H54 (cell line): Measurements from ENCODE around the gene MYH10.

Experiments used
- DNase-seq: peaks from one replicate; pipeline ENCODE4 v3.0.0; 2011; ENCODE audit warnings: low spot score, mixed read lengths; ENCODE audit not compliant: insufficient read length
- FAIRE-seq: peaks from 3 replicates; lab custom pipeline; 2011; peaks lifted over from hg19 to GRCh38; lab: Jason Lieb, UNC
- POLR2A ChIP-seq: IDR thresholded peaks from 2 replicates; pipeline ENCODE4 v1.6.1; 2011; ENCODE audit warnings: low read depth, mild to moderate bottlenecking, low read length

Gene MYH10

DNA sequence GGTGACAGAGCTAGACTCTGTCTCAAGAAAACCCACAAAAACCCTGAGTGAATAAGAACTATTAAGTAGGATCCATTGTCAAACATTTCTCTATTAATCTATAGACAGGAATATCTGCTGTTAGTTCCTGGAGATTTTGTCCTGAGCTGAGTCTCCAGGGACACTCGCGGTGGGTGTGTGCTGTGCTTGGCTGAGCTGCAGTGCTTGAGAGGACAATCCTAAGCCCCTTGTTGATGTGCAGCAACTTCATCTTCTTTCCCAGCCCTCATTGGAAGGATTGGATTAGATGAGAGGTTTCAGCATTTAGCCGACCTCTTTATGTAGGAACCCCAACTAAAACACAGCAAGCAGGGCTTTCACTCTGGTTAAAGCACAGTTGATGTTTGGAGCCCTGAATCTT is 161.5 kb downstream of the MYH10 start:
- no peak for TF ChIP-seq POLR2A
- DNase-seq (no peak), FAIRE-seq (no peak)

DNA sequence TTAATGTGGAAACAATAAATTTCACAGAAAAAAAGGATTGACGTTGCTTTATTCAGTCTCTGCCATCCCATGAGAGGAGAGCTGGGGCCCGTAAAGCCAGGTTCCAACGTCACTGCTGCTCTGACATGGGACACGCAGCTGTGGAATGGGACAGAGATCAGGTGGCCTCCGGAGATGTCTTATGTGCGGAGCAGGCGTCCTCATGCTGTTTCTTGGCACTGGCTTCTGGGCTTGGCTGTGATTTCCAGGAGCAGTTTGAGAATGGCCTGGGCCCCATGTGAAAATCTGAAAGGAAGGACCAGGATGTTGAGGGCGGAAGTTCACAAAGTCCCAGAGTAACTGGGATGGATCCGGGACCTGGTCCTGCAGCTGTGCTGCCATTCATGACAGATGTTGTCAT is 162.4 kb downstream of the MYH10 start:
- FAIRE-seq (no peak), DNase-seq (no peak)
- TF ChIP-seq POLR2A: no peak

DNA sequence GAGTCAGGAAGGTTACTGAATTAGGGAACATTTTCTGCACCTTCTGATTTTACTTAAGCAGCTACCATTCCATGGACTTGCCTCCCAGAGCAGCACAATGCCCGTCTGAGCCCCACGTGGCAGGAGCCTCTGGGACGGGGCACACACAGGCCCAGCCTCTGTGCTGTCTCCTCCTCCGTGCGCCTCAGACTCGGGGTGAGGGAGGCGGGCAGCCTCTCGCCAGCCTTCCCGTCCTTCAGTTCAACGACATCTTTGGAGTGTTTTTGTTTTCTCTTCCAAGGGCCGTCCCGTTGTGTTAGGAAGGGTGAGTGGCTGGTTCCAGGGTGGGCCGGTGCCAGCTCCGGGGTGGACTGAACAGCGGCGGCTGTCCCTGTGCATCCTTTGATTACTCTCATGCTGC is 163.0 kb downstream of the MYH10 start:
- FAIRE-seq: no peak

DNA sequence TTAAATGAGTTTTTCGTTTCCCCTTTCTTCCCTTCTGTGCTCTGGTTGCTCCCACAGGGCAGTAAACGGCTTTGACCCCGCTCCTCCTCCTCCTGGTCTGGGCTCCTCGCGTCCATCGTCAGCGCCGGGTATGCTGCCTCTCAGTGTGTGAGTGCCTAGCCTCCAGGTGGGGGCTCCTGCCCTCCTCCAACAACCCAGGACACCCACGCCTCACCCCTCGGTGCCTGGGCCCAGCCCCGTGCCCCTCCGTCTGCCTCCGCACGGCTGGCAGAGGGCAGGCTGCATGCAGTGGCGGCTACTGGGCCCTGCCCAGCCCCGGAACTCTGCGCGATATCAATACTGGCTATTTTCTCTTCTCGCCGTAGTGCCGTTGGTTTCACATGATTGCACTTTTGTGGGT is 163.7 kb downstream of the MYH10 start:
- no peak for FAIRE-seq
- no peak for TF ChIP-seq POLR2A
- DNase-seq: no peak

More for the DNA sequence above, 163.0 kb downstream of the MYH10 start:
- no peak for TF ChIP-seq POLR2A
- DNase-seq: no peak

DNA sequence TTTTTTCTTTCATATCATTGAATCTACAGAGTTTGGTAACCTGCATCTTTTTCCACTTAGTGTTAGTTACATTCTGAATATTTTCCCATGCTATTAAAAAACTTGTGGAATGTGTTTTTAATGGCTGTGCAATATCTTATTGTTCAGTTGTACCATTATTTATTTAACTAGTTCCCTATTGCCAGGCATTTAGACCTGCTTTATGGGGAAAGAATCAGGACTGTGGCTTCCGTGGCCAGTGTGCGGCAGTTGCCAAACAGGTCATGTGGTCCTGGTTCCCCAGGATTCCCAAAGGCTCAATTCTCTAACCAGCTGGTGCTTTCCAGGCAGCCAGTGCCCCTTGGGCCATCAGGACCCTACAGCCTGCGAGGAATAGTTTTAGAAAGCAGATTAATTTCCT is 164.1 kb downstream of the MYH10 start:
- TF ChIP-seq POLR2A: no peak
- DNase-seq: no peak
- no peak for FAIRE-seq

DNA sequence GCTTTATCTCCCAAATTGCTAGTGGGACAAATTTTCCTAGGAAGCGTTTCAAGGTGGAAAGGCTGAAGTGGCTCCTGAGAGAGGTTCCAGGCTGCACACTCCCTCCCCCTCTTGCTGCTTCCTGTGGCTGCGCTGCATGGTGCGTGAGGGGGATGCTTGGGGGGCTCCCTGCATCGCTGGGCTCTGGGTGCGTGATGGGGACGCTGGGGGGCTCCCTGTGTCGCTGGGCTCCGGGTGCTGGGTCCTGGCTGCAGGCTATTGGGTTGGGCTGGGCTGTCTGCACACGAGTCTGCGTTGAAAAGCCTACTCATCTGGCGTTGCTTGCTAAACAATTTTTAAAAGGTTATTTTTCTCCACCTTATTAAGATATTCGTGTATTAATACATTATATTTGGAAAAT is 164.8 kb downstream of the MYH10 start:
- DNase-seq (no peak), FAIRE-seq (no peak)
- no peak for TF ChIP-seq POLR2A

DNA sequence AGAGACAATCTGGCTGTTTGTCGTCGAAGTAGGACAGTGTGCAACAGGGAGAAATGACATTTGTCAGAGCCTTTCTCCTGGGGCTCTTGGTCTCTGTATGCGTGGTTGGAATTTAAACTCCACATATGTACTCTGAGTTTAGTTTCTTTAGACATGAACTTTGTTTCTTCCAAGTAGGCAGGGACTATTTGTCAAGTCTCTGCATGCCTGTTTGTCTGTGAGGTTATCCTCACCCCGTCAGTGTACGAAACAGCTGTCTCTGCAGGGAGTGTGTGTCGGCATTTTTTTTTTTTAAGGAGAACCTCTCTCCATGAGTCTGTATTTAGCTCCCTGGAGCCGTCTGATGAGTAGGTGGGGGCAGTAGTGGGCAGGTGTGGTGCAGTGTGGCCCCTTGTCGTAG is 165.2 kb downstream of the MYH10 start:
- FAIRE-seq (no peak), DNase-seq (no peak)
- TF ChIP-seq POLR2A: no peak

DNA sequence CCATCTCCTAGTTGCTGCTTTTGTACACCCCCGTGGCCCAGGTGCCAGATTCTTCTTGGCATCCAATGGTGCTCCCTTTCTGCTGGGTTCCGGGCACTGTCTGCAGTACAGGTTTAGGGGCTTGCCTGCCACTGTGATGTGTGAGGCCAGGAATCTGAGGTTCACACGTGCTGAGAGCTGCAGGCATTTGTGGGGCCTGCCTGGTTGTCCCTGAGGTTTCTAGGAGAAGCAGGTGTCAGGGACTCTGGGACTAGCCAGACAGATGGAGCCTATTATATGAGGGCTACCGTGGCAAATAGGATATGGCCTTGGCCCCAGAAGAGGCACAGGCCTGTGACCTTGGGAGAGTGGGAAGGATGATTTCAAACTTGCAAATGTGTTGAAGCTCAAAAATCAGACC is 165.6 kb downstream of the MYH10 start:
- FAIRE-seq: no peak

DNA sequence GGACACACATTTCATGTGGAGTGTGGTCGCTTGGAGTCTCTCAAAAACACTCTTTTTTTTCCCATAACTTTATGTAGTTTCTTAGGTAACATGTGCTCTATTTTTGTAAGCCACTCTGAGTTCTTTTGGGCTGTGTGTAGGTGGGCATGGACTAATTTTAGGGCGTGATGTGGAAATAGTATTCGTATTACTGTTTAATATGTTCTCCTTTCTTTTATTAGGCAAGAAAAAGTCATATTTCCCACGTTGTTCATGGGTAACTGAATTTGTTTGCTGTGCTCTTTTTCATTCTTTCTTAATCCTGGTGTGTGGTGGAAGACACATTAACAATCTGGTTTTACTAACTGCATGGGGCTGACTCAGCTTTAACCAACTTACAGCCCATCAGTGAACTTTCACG is 167.4 kb downstream of the MYH10 start:
- FAIRE-seq (no peak), DNase-seq (no peak)
- TF ChIP-seq POLR2A: no peak

More for the DNA sequence above, 165.6 kb downstream of the MYH10 start:
- DNase-seq: no peak
- no peak for TF ChIP-seq POLR2A

DNA sequence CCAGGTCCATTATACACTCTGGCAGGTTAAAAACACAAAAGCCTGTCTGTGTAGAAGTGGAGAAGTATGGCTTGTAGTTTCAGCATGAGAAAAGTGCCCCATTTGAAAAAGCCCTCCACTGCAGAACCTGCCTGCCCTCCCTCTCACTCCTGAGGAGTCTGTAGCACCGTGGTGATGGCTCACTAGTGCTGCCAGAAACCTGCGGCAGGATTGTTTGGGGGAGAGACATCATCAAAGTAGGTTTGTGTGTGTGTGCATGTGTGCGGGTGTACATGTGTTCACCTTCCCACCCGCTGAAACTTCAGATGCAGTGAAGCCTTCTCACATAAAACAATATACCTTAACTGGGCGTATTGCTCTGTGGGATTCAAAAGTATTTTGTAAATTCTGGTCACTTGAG is 168.0 kb downstream of the MYH10 start:
- no peak for DNase-seq
- TF ChIP-seq POLR2A: no peak
- no peak for FAIRE-seq

DNA sequence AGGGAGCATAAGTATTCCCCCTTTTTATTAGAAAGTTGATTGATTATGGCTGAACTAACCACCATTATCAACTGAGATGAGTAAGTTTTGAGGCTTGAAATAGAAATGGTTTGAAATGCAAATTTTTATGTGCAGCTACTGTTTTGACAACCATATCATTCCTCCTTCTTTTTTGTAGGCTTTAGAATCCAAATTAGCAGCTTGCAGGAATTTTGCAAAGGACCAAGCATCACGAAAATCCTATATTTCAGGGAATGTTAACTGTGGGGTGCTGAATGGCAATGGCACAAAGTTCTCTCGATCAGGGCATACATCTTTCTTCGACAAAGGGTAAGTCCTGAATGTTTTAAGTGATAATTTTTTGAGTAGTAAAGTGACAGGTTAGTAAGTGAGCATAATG is 170.7 kb downstream of the MYH10 start:
- DNase-seq (no peak), FAIRE-seq (no peak)
- no peak for TF ChIP-seq POLR2A

DNA sequence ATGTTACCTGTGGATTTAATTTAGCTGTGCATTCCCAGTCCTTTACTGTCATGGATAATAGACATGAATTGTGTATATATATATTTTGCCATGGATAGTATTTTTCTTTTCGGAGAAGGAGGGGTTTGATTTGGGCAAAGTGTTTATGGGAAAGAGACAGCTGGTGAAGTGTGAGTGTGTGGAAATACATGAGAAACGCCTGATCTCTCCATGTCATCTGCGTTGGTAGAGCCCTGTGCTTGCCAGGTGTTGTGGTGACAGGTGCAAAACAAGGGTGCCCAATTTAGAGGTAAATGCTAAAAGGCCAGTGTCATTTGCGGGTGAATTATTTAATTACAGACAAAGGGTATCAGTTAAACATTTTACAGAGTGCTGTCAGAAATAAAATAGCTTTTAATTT is 171.4 kb downstream of the MYH10 start:
- DNase-seq (no peak), FAIRE-seq (no peak)
- TF ChIP-seq POLR2A: no peak

DNA sequence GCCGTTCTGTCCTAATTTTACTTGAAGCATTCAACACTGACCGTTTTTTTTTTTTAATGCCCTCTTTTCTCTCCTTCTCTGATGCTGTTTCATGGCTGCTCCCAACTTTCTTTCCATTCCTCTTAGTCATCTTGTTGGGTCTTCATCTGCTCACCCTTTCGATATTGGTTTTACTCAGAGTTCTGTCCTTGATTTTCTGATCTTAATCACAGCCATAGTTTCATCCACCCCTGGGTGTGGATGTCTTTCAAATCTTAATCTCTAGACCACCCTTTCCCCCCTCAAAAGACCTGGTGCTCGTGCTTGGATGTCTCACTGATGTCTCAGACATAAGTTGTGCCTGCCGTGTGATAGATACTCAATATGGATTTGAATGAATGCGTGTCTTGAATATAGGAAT is 172.4 kb downstream of the MYH10 start:
- TF ChIP-seq POLR2A: no peak
- FAIRE-seq (no peak), DNase-seq (no peak)

DNA sequence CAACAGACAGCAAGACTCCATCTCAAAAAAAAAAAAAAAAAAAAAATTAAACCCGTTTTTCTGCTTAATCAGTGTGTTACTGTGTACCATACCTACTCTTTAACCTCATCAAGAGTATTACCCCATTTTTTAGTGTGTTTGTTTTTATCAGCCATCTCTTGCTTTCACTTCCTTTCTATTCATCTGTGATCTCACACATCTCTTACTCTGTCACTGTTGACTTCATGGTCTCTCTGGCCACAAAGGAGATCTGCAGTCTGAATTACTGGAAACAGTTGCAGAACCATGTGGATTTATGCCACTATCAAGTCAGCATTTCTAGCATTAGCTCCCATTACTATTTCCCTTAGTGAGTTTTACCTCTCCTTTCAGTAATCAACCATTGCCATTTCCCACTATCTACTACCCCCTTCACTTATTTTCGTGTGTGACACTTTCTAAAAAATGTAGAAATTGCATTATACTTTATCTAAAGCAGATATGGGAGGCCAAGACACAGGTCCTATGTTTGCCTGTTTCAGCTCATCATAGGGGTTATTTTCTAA is 174.8 kb downstream of the MYH10 start:
- DNase-seq: no peak
- TF ChIP-seq POLR2A: no peak
- FAIRE-seq: no peak

DNA sequence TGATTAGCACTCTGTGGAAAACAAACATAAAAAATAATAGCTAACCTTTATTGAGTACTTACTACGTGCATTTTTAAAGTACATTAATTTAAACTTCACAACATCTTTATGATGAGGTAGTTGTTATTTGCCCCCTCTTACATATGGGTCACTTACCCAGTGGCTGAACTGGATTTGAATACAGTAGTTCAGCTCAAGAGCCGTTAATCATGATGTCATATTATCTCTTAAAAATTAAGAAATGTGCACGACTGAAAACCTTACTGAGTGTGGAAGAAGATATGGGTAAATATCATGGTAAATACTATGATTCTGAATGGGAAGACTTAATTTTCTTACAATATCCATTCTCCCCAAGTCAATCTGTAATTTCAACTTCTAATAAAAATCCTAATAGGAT is 177.2 kb downstream of the MYH10 start:
- no peak for DNase-seq
- FAIRE-seq: no peak
- TF ChIP-seq POLR2A: no peak
